HG03571 (cell line): ENCODE results near the gene SLC10A2.
A peak's percentile ranks its signal among the peaks of the same experiment; 100 is the strongest.

Experiments used
- ATAC-seq: cut with Tn5 transposase; IDR thresholded peaks from one replicate; pipeline ENCODE4 v1.9.1; 2021; ENCODE audit not compliant: unreplicated experiment

SLC10A2 gene

DNA sequence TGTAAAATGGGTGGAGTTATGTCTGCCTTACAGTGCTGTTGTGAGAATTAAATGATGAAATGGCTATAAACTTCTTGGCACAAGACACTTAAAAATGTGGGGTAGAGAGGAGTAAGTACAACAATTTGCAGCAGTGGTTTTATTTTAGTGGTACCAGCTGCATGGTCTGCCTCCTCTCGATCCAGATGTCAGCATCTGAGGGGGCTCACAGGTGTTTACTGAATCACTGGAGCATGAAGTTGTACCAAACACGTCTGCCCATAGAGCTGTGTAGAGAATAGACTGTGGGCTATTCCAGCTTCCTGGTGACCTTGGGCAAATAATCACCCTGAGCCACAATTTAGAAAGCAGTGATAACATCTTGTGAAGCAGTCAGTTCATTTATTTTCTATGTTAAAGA is 11.1 kb downstream of the SLC10A2 start:
- ATAC-seq: no peak

GRCh38 chr13:103046676-103047075 is 19.5 kb downstream of the SLC10A2 start:
- no peak for ATAC-seq

DNA sequence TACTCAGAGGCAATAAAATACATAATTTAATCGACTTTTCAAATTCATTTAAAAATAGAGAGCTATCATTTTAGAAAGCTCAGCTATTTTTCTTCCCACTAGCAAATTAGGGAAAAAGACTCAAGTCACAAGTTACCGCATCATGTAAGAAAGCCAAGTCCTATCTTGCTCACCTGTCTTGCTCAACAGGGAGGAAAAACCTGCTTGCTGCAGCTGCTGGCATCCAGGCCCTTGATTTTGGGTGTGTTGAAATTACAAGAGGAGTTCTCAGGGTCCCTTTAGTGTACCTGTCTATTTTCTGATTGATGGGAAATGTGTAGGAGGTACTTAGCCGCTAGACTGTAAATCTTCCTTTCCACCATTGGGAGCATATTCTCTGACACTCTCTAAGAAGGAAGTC is 22.2 kb downstream of the SLC10A2 start:
- ATAC-seq: no peak

DNA sequence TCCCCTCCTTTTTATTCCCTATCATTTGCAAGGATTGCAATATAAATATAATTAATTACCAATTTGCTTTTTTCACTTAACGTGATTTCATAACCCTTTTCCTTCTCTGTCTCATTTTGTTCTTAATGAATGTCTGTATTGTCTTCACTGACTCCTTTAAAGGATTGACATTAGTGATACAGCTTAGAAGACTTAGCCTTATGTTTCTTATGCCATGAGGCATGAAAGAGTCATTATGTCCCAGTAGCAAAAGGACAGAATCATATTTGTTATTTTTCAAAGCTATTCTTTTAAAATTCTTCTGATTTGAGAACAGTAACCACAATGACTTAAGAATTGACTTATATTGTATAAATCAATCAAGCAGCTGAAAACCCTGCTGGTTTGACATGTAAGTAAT is 26.2 kb downstream of the SLC10A2 start:
- ATAC-seq: no peak

DNA sequence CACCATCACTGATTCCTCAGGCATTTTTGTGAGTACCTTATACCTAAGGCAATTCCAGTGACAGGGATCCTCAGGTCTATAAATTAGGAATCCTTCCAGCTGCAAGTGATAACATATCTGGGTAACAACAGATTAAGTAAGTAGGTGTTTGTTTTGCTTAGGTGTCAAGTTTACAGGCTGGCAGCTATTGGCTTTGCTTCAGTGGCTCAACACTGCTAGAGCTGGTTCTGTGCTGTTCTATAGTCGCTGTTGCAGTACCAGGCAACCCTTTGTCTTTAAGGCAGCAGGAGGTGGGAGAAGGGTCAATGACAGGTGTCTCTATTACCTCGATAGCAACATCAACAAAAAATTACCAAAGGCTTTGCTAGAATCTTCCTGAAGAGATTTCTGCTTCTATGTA is 27.0 kb downstream of the SLC10A2 start:
- no peak for ATAC-seq

- no peak for ATAC-seq
Measured at GRCh38 chr13:103036268-103036667, 29.9 kb downstream of the SLC10A2 start.

DNA sequence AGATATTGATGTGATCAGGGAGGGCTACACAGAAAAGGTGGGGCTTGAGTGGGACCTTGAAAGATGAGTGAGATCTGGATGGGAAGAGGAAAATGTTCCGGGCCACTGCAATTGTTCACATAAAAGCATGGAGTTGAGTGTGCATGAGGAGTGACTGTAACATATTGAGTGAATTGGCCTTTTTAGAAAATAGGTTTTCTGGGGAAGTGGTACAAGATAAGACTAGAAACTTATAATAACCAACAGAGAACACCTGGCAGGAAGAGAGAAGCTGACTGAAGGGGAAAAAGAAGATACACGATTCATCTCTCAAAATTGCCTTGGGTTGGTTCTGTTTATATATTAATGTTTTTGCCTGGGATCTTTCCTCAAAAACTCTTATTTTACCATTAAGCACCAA is 32.2 kb downstream of the SLC10A2 start:
- no peak for ATAC-seq

- ATAC-seq: peak; percentile 88
Measured at GRCh38 chr13:103031332-103031873, 34.8 kb downstream of the SLC10A2 start.

GRCh38 chr13:103030776-103031175 is 35.4 kb downstream of the SLC10A2 start:
- no peak for ATAC-seq

DNA sequence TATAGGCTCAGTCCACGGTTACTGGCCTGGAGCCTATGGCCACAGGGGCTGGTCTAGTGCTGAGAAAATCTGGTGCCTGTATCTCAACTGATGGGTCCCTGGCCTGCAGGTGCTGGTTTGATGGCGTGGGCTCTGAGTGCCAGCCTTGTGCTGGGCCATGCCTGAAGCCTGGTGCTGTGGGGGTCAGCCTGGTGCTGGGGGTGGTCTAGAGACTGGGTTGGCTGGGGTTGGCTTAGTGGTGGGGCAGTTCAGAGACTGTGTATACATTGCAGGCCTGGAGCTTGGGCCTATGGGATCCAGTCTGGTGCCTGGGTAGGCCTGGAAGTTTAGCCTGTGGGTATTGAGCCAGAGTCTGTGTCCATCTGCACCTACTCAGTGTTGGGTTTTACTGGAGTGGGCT is 36.4 kb downstream of the SLC10A2 start:
- no peak for ATAC-seq

- no peak for ATAC-seq
Measured at GRCh38 chr13:103022336-103022735, 43.9 kb downstream of the SLC10A2 start.

DNA sequence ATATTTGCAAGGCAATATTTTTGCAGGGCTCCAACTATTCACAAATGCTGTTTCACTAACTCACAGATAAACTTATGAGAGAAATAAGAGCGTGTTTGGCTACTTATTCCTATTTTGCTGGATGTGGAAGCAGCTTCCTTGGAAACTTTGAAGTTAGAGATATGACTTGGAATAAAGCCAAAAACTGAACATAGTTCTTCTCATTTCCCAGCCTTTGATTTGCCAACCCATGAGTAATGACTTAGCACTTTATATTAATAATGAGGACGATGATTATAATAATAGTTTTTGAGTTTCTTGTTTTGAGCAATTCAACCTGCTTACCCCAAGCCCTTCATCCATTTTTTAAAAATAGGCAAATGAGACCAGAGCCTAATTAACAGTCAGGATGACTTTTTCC is 47.7 kb downstream of the SLC10A2 start:
- no peak for ATAC-seq

GRCh38 chr13:103012646-103013045 is 53.6 kb downstream of the SLC10A2 start:
- ATAC-seq: no peak

DNA sequence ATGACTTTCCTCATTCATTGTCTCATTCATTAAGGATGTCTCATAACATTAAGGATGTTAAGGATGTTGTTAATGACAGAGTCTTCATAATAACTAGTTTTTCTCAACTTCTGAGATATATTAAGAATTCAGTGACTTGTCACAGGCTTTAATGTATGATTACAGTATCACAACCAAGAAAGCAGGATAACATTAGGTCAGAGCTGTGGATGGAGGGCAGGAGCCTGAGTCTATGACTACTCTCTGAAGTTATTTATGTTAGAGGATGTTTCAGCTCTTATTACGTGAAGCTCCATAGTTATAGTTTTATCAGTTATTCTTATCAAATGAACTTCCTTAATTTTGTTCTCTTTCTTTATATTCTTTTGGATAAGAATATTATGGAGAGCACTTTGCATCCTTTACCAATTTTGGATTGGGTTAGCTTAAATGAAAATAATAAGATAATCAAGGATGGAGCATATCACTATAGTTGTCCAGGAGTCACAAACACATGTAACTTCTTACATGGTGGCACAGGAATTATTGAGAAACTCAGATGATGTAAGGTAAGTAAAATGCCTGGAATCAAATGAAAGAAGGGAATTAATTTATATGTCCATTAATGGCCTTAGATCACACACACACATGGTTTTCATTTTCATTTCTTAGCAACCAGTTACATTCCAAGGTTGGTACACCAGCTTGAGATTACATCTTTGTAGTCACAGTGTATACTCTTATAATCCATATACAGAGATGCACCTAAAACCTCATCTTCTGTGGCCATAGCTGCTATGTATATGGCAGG is 57.0 kb downstream of the SLC10A2 start:
- no peak for ATAC-seq

DNA sequence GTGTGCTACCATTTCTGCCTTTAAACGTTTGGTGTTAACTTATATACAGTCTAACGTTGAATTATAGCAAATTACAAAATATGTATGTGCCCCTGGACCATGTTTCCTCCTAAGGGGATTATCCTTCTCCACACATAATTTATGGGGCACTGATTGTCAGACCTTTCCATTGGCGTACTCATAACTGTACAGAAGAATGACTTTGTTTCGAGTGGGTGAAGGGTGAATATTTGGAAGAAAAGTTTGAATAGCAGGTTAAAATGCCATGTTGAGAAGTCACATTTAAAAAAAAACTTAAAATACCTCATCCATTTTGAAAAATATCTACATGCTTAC is 58.8 kb downstream of the SLC10A2 start:
- no peak for ATAC-seq

- ATAC-seq: peak; percentile 91
Measured at GRCh38 chr13:103006641-103007426, 59.4 kb downstream of the SLC10A2 start.

DNA sequence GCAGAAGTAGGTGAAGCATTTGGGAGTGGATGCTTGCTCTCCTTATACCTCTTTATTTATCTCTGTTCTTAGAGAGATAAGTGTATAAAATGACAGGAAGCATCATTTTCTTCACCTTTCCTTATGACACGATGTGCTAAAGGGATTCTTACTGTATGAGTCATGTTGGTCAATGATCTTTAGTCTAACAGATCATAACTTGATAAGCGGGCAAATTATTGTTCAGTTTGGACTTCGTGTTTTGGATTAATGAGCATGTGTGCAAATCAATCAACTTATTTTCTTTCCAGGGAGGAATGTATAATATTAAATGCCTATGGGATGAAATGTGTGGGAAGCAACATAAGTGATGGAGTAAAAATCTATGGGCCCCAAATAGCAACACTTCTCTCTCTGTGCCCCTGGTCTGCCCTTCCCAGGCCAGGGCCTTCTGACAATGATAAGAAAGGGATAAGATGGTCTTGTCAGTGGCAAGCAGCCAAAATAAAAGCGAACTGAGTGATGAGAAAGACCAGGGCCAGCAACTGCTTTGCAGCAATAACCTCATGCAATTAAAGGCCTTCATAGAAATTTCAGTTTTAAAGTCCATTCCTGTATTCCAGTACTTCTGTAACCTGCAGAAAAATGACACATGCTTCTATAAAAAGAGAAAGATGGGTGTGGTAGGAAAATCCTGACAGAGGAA is 61.4 kb downstream of the SLC10A2 start:
- ATAC-seq: no peak

DNA sequence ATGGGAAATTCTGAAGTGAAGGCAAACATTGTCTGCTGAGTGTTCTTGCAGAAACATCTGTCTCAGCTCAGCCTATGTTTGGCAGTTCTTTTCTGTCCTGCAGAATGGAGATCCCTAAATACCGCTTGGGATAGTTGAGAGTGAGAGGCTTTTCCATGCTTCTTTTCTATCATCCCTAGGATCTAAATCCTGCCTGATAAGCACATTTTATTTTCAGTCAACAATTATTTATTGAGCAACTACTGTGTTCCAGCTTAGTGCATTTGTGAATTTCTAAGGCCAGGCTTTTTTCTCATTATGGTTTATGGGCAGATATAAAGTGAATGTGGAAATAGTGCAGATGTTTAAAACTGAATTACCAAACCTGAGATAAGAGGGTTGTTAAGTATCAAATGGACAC is 62.6 kb downstream of the SLC10A2 start:
- no peak for ATAC-seq

GRCh38 chr13:103002279-103002678 is 63.9 kb downstream of the SLC10A2 start:
- ATAC-seq: no peak

DNA sequence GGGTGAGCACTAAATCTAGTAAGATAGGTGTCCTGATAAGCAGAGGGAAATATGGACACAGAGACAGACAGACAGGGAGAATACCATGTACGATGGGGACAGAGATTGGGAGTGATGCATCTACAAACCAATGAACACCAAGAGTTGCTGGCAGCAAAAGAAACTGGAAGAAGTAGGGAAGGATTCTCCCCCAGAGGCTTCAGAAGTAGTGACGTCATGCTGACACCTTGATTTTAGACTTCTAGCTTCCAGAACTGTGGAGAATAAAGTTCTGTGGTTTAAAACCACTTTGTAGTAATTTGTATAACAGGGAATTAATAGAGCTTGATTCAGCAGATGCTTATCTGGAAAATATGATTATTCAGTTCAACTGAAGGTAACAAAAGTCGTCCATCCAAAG is 66.1 kb downstream of the SLC10A2 start:
- ATAC-seq: no peak

- no peak for ATAC-seq
Measured at GRCh38 chr13:102999499-102999898, 66.7 kb downstream of the SLC10A2 start.
